Measurements from ENCODE around the gene L3HYPDH. TPM values are rescaled to one million over a fixed set of nuclear protein-coding genes. Genes with fewer than 3 reads are reported as not detected.

Gene L3HYPDH
- 10 to 100 TPM; 15.5 to 16.4 TPM for total RNA-seq

DNA sequence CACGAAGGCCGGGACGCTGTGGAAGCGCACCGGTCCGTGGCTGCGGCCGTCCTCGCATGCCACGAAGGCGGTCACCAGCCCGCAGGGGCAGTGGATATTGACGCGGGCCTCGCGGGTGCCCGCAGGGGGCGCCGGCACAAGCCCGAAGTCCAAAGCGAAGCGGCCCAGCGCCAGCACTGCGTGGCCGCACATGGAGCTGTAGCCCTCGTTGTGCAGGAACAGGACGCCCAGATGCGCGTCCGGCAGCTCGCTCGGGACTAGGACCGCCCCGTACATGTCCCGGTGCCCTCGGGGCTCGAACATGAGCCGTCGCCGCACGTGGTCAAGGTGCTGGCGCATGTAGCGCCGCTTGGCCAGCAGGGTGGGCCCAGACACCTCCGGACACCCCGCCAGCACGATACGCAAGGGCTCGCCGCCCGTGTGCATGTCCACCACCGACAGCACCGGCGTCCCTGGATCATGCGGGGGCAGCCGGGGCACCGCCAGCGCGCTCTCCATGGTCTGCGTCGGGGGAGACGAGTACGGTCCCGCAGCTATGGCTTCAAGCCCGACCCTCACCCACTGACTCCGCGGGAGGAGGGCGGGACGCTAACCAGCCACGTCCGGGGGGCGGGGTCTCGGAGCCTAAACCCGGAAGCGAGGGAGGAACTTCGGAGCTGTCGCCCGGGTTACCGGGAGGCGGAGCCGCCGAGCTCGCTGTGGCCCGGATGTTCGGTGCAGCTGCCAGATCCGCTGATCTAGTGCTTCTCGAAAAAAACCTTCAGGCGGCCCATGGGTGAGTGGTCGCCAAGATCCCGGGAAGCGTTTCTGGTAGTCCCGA is at the start of gene L3HYPDH, which contains the start of gene JKAMP:
Gene L3HYPDH (minus strand): TSS at position 590 of the 820 bp plus-strand sequence. CDS start 92 bp downstream, at position 498.
Gene JKAMP (plus strand): TSS at position 699 of the 820 bp plus-strand sequence. CDS start 73 bp downstream, at position 772.
- Mint-ChIP-seq H3K4me1 (peaks cover 40% of the 10 kb centered on the region), H3K27me3 (no peaks in the 10 kb centered on the region), H3K36me3 (ENCODE audit: low read depth) (peaks cover 38% of the 10 kb centered on the region), H3K27ac (peak within 1 kb of the TSS; percentile 88), H3K4me3 (peak within 1 kb of the TSS; percentile 86), H3K9me3 (no peaks in the 10 kb centered on the region)
- peak; percentile 95 for ATAC-seq (replicated peaks)

GRCh38 chr14:59532419-59532818 is 48.2 kb upstream of the L3HYPDH start:
- no peak overlapping the region for H3K27ac Mint-ChIP-seq
- H3K4me1 Mint-ChIP-seq, result no peaks in the 10 kb centered on the region

GRCh38 chr14:59530349-59530748 is 46.1 kb upstream of the L3HYPDH start:
- Mint-ChIP-seq H3K4me3 (no peak overlapping the region), H3K36me3 (ENCODE audit: low read depth) (no peaks in the 10 kb centered on the region), H3K27ac (no peak overlapping the region), H3K4me1 (no peaks in the 10 kb centered on the region), H3K9me3 (peaks cover 4% of the 10 kb centered on the region), H3K27me3 (peaks cover 19% of the 10 kb centered on the region)
- ATAC-seq (replicated peaks), result no peak

More at GRCh38 chr14:59532419-59532818, 48.2 kb upstream of the L3HYPDH start:
- no peaks in the 10 kb centered on the region for H3K36me3 Mint-ChIP-seq (ENCODE audit: low read depth)
- peaks cover 19% of the 10 kb centered on the region for H3K27me3 Mint-ChIP-seq
- no peak for ATAC-seq (replicated peaks)
- H3K9me3 Mint-ChIP-seq, result peaks cover 4% of the 10 kb centered on the region
- H3K4me3 Mint-ChIP-seq, result no peak overlapping the region

GRCh38 chr14:59529189-59529588 is 45.0 kb upstream of the L3HYPDH start:
- Mint-ChIP-seq H3K9me3 (peaks cover 4% of the 10 kb centered on the region), H3K4me1 (no peaks in the 10 kb centered on the region), H3K27me3 (peaks cover 21% of the 10 kb centered on the region), H3K27ac (no peak overlapping the region), H3K4me3 (no peak overlapping the region), H3K36me3 (ENCODE audit: low read depth) (no peaks in the 10 kb centered on the region)
- ATAC-seq (replicated peaks), result no peak

DNA sequence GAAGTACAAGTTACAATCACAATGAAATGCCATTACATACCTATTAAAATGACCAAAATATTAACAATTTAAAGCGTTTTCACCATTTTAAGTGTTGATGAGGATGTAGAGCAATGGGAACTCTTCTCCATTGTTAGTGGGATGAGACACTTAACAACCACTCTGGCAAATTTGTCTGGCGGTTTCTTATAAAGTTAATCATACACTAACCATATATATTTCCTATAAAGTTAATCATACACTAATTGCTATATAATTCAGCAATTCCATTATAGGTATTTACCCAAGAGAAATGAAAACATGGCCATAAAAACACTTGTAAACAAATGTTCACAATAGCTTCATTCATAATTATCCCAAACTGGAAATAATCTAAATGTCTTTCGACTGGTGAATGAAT is 36.0 kb upstream of the L3HYPDH start:
- Mint-ChIP-seq H3K4me1 (no peaks in the 10 kb centered on the region), H3K27me3 (peaks cover 19% of the 10 kb centered on the region), H3K36me3 (ENCODE audit: low read depth) (no peaks in the 10 kb centered on the region), H3K4me3 (no peak overlapping the region), H3K27ac (no peak overlapping the region), H3K9me3 (no peaks in the 10 kb centered on the region)
- ATAC-seq (replicated peaks), result no peak

DNA sequence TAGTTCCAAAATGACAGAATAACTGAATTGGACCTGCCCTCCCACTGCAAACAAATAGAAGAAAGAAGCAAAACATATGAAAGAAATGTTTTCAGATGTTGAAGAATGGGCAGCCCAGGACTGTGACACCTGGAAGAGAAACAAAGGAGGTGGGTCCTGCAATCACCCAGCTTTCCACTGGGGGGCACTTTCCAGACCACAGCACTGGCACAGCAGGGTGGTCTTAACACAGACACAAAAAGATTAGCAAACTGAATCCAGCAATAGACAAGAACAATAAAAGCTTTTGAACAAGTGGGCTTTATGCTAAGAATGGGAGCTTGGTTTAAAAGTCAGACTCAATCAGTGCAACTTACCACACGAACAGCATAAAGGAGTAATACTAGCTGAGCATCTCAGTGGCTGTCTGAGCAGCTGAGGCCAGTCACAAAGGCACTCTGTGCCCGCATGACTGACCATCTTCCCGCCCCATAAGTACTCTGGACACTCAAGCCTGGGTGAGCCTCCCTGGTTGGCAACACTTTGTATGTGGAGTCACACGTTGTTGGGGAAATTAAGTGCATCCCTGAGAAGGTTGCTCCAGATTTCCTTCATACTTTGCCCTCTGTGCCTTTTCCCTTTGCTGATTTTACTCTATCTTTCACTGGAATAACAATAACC is 27.8 kb upstream of the L3HYPDH start:
- Mint-ChIP-seq H3K27ac (no peak overlapping the region), H3K4me1 (no peaks in the 10 kb centered on the region), H3K36me3 (ENCODE audit: low read depth) (no peaks in the 10 kb centered on the region), H3K27me3 (peaks cover 15% of the 10 kb centered on the region), H3K4me3 (no peak overlapping the region), H3K9me3 (no peaks in the 10 kb centered on the region)
- ATAC-seq (replicated peaks), result no peak

- no peak overlapping the region for H3K27ac Mint-ChIP-seq
- H3K36me3 Mint-ChIP-seq (ENCODE audit: low read depth), result no peaks in the 10 kb centered on the region
- peaks cover 13% of the 10 kb centered on the region for H3K27me3 Mint-ChIP-seq
- no peaks in the 10 kb centered on the region for H3K4me1 Mint-ChIP-seq
- ATAC-seq (replicated peaks), result no peak
- no peaks in the 10 kb centered on the region for H3K9me3 Mint-ChIP-seq
- no peak overlapping the region for H3K4me3 Mint-ChIP-seq
Measured at GRCh38 chr14:59510966-59511365, 26.8 kb upstream of the L3HYPDH start.

GRCh38 chr14:59510001-59510400 is 25.8 kb upstream of the L3HYPDH start:
- no peaks in the 10 kb centered on the region for H3K4me1 Mint-ChIP-seq
- no peak for ATAC-seq (replicated peaks)
- no peak overlapping the region for H3K27ac Mint-ChIP-seq
- no peaks in the 10 kb centered on the region for H3K36me3 Mint-ChIP-seq (ENCODE audit: low read depth)
- H3K9me3 Mint-ChIP-seq, result no peaks in the 10 kb centered on the region
- H3K27me3 Mint-ChIP-seq, result peaks cover 9% of the 10 kb centered on the region
- no peak overlapping the region for H3K4me3 Mint-ChIP-seq

DNA sequence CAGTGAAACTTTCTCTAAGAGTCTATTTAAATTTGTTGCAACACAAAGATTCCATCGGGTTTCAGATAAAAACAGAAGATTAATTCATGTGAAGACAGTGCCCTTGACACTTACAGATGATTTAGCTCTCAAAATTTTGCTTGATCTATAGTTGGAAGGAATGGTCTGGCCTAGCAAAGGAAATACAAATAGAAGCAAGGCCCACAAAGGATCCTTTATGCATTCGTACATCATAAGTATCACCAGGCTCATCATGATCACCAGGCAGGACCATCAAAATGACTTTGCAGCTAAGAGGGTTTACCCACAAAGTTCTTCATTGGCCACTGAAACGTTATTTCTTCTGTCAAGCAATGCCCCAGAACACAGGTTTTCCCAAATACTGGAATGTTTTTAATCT is 24.9 kb upstream of the L3HYPDH start:
- Mint-ChIP-seq H3K27me3 (peaks cover 9% of the 10 kb centered on the region), H3K9me3 (no peaks in the 10 kb centered on the region), H3K4me3 (no peak overlapping the region), H3K4me1 (peaks cover 2% of the 10 kb centered on the region), H3K36me3 (ENCODE audit: low read depth) (peaks cover 7% of the 10 kb centered on the region), H3K27ac (no peak overlapping the region)
- no peak for ATAC-seq (replicated peaks)

DNA sequence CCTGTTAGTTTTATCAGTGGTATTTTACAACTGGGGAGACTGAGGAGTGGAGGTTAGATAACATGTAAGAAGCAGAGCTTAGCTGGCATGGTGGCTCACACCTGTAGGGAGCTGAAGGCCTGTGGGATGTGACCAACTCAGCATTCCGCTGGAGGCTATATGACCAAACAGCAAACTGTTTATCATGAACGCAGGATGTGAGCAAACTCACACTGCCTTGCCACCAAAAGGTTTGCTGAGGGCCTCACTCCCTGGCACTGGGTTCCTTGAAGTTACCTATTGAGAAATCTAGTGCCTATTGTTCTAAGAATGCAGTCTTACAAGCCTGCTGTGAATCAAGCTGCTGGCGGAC is 23.5 kb upstream of the L3HYPDH start:
- Mint-ChIP-seq H3K36me3 (ENCODE audit: low read depth) (peaks cover 19% of the 10 kb centered on the region), H3K4me3 (no peak overlapping the region), H3K4me1 (peaks cover 4% of the 10 kb centered on the region), H3K27me3 (peaks cover 9% of the 10 kb centered on the region), H3K27ac (no peak overlapping the region), H3K9me3 (no peaks in the 10 kb centered on the region)
- ATAC-seq (replicated peaks), result no peak

DNA sequence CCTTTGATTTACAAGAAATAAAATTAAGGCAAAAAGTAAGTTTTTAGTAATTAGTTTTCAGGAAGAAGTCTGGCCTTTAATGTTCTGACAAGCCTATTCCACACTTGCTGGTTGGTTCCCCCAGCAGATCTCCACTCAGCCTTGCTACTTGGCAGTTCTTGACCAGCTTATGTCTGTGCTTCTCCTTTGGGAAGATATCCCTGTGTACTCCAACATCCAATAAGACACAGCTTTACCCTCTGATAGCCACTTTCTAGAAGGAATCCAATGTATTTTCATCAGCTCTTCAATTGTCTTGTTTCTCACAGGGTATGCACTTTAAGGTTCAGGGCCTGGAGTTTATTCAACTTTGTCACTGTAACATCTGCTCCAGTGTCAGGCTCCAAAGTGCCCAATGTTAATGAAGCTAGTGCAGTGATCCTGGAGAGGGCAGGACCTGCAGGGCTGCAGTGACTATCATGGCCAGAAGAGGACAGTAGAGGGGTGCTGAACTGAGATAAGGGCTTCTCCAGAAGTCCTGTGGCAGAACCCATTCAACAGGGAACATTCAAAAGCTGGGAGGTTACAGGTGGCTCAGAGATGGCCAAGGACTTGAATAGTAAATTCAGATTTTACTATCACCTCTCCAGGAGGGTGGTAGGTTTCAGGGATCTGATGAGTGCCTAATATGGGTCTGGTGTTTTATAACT is 23.0 kb upstream of the L3HYPDH start:
- Mint-ChIP-seq H3K9me3 (no peaks in the 10 kb centered on the region), H3K36me3 (ENCODE audit: low read depth) (peaks cover 24% of the 10 kb centered on the region), H3K4me1 (peaks cover 4% of the 10 kb centered on the region), H3K4me3 (no peak overlapping the region), H3K27ac (no peak overlapping the region), H3K27me3 (peaks cover 9% of the 10 kb centered on the region)
- ATAC-seq (replicated peaks), result peak; percentile 68

DNA sequence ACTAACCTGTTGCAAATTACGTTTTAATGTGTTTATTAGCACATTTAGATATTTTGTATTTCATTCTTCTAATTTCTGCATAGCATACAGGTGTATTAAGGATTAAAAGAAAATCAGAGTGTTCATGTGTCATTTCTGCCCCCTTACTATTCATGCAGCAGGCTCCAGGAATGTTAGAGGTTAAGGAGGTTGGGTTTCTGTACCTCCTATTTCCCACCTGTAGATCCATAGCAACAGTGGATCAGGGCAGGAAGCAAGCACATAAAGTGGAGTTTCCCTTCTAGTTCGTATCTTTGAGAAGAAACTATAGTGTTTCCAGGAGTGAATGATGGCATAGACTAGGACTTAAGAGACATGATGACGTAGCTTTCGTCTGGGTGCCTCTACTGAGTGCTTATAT is 19.0 kb upstream of the L3HYPDH start:
- peaks cover 4% of the 10 kb centered on the region for H3K4me1 Mint-ChIP-seq
- no peak overlapping the region for H3K27ac Mint-ChIP-seq
- no peak overlapping the region for H3K4me3 Mint-ChIP-seq
- no peaks in the 10 kb centered on the region for H3K27me3 Mint-ChIP-seq
- peaks cover 61% of the 10 kb centered on the region for H3K36me3 Mint-ChIP-seq (ENCODE audit: low read depth)
- ATAC-seq (replicated peaks), result no peak
- H3K9me3 Mint-ChIP-seq, result no peaks in the 10 kb centered on the region

DNA sequence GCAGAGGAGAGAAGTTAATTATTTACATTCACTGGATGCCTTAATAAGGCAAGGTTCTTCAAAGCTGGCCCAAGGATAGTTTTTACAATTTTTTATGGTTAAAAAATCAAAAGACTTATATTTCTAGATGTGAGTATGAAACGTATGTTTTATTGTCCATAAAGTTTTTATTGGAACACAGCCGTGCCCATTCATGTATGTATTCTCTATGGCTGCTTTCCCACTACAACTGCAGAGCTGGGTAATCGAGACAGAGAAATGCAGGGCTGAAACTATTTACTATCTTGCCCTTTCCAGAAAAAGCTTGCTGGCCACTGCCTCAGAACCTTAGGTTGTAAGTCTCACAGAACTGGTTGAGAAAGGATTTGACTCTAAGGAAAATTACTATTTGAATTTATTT is 16.5 kb upstream of the L3HYPDH start:
- no peaks in the 10 kb centered on the region for H3K27me3 Mint-ChIP-seq
- peaks cover 84% of the 10 kb centered on the region for H3K36me3 Mint-ChIP-seq (ENCODE audit: low read depth)
- no peak for ATAC-seq (replicated peaks)
- no peaks in the 10 kb centered on the region for H3K9me3 Mint-ChIP-seq
- peaks cover 4% of the 10 kb centered on the region for H3K4me1 Mint-ChIP-seq
- no peak overlapping the region for H3K4me3 Mint-ChIP-seq
- no peak overlapping the region for H3K27ac Mint-ChIP-seq

- ATAC-seq (replicated peaks), result no peak
- no peak overlapping the region for H3K4me3 Mint-ChIP-seq
- peaks cover 27% of the 10 kb centered on the region for H3K4me1 Mint-ChIP-seq
- peaks cover 98% of the 10 kb centered on the region for H3K36me3 Mint-ChIP-seq (ENCODE audit: low read depth)
- H3K9me3 Mint-ChIP-seq, result no peaks in the 10 kb centered on the region
- no peaks in the 10 kb centered on the region for H3K27me3 Mint-ChIP-seq
- H3K27ac Mint-ChIP-seq, result no peak overlapping the region
Measured at GRCh38 chr14:59492384-59492783, 8.2 kb upstream of the L3HYPDH start.

Measured in activated T-helper 17 cell treated with anti-CD3 and anti-CD28 coated beads, Interleukin-2, amount 50 U/mL, for 72 hours (primary cell).